HG02884 (cell line): Measurements from ENCODE around the gene PRR20G.
"Not testable (repeated sequence)": the region's sequence is repeated elsewhere in the genome, so short reads cannot be mapped to it uniquely, and the experiment has no call there.

ENCODE experiments used
- ATAC-seq: cut with Tn5 transposase; IDR thresholded peaks from one replicate; pipeline ENCODE4 v1.9.1; 2021; ENCODE audit warnings: mild to moderate bottlenecking, moderate library complexity; ENCODE audit not compliant: unreplicated experiment

PRR20G gene

GRCh38 chr3:127304121-127304744 is 16.4 kb upstream of the PRR20G start:
- ATAC-seq, result no peak

GRCh38 chr3:127299276-127299675 is 11.4 kb upstream of the PRR20G start:
- no peak for ATAC-seq

DNA sequence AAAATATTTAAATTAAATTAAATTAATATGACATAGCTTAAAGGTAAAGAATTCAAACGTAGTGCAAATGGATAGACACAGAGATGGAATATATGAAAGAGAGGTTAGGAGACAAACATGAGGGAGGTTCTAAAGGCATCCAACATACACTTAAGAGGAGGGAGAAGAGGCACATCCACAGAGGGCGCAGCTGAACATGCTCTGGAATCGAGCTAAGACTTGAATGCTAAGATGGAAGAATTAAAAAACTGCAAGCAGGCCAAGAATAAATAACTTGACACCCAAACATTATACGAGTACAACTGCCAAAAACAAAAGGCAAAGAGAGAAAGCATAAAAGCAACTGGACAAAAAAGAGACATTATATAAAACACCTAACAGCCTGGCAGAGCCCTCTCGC is 9.1 kb upstream of the PRR20G start:
- no peak for ATAC-seq

DNA sequence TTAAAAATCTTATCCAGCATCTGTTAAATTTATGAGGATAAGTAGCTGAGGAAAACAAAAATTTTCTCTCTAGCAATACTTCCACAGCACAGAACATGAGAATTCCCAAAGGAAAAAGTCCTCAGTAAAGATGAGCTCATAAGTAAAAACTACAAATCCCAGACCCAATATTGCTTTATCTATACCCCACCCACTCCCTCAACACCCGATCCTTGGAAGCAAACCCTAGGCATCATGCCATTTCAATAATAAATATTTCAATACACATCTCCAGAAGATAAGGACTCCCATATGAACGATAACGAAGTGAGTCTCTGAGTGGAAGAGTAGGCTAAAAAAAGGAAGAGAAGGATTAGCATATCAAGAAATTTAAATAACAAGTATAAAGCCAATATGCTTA is 8.3 kb upstream of the PRR20G start:
- no peak for ATAC-seq

DNA sequence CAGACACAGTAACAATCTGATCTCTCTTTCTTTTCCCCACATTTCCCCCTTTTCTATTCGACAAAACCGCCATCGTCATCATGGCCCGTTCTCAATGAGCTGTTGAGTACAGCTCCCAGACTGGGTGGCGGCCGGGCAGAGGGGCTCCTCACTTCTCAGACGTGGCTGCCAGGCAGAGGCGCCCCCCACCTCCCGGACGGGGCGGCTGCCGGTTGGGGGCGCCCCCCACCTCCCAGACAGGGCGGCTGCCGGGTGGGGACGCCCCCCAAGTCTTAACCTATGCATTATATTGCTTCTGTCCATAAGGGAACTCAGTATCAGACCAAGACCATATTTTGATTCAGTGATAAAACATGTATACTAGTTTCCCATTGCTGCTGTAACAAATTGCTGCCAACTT is 5.8 kb upstream of the PRR20G start:
- ATAC-seq, result not testable (repeated sequence)

DNA sequence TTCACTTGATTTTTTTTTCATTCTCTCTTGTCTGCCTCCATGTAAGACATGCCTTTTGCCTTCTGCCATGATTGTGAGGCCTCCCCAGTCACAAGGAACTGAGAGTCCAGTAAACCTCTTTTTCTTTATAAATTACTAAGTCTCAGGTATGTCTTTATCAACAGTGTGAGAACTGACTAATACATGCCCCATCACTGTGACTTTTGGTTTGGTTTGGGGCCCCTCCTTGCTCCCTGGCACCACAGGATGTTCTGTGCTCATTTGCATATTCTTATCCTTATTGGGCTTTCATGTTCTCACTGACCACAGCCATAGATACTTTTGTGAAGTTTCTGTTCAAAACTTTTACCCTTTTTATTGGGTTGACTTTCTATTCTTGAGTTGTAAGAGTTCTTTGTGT is 3.8 kb upstream of the PRR20G start:
- ATAC-seq, result no peak

DNA sequence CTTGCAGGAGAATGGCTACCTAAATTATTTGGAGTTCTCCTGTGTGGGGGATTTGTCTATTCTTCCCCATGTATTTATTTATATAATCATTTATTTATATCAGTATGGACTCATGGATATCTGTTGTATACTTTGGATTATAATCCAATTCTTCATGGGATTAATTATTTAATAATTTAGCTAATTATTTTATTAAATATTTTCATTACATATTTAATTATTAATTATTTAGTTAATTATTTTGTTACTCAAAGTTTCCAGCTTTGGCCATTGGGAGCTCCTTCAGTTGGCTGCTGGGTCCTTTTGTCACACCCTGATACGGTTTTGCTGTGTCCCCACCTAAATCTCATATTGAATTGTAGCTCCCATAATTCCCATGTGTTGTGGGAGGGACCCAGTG is 3.3 kb upstream of the PRR20G start:
- no peak for ATAC-seq

GRCh38 chr3:127289706-127290575 is 2.1 kb upstream of the PRR20G start:
- no peak for ATAC-seq

DNA sequence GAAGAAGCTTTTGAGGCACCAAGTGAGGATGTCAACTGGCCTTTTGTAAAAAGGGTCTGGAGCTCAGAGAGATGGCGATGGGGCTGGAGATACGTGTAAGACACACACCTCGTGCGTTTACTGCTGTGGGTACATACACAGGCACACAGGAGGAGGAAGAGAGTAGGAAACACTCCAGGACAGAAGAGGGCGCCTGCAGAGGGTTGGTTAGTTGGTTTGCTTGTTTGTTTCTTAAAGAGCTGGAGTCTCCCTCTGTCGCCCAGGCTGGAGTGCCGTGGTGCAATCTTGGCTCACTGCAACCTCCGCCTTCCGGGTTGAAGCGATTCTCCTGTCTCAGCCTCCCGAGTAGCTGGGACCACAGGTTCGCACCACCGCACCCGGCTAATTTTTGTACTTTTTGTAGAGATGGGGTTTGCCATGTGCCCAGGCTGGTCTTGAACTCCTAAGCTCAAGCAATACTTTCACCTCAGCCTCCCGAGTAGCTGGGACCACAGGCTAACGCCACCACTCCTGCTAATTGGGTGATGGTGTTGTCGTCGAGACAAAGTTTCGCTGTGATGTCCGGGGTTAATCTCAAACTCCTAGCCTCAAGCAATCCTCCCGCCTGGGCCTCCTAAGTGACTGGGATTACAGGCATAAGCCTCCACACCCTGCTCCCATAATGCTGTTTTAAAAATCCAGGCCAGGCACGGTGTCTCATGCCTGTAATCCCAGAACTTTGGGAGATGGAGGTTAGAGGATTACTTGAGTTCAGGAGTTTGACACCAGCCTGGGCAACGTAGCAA is 1.3 kb upstream of the PRR20G start:
- ATAC-seq, result no peak

- ATAC-seq, result no peak
These were observed 497 bp upstream of the PRR20G start for GRCh38 chr3:127288343-127288742.

DNA sequence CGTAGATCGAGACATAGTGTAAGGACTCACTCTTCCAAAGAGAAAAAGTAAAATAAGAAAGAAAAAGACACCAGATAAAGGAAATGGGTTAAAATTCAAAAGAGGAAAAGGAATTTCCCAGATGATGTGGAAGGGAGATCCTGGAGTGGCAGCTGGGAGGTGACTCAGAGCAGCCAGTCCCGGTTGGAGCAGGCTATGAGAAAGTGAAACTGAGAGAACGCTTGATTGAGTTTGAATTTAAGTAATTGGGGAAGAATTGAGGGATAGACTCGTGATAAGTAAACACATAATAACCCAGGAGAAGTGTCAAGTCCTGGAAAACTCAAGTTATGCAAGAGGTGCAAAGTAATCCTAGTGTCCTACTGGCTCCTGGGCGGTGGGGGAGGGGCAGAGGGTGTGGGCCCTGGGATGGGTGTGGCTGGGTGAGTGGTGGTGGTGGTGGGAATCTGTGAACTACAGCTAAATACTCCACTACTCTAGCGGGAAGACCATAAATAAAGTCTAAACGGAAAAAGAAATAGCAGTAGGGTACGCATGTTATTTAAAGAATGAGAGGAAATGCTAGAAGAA is 1.2 kb downstream of the PRR20G start:
- ATAC-seq, result no peak

DNA sequence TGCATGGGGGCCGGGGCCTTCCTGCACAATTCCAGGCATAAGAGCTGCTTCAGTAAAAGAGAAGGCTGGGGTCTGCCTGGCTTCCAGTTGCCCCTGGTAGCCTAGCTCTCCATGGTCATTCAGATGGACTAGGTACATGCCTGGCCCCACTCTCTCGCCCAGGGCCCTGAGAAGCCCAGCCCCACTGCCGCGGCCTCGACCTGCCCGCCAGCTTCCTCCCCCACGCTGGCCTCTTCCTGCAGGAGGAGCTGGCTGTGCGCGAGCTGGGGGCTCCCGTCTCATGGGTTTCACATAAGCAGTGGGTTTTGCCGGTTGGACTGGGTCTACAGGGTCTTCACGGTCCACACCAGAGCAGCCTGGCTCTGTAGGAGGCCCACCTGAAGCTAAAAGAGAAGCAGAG is 3.6 kb downstream of the PRR20G start:
- ATAC-seq, result no peak

DNA sequence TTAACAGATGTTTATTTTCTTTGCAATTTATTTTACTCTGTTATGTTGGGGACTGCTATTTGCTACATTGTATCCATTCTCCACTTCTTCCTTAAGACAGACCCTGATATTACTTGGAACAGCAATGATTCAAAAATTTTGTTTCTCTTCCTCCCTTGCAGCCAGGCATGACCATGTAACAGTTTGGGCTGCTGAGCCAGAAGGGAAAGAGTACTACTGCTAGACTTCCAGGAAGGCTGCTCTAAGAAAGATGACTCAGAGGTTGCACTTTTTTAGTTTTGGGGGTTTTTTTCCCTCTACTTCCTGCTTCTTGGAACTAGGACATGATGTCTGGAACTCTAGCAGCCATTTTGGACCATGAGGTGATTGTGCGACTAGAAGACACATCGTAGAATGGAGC is 10.3 kb downstream of the PRR20G start:
- ATAC-seq, result no peak

- ATAC-seq, result no peak
These were observed 10.9 kb downstream of the PRR20G start for GRCh38 chr3:127276995-127277394.

DNA sequence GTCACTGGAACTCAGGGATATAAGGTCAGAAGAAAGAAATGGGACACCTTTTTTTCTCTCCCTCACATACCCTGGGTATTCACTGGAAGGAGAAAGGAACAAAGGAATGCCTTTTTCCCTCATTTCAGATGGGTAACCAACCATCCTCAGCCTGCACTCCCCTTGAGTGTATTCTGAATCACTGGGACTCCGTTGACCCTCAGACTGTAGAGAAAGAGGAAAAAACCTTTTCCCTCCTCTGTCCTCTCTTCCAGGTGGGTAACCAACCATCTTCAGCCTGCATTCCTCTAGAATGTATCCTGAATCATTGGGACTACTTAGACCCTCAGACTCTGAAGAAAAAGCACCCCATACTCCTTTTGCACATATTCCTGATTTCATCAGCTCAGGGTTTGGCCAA is 11.4 kb downstream of the PRR20G start:
- ATAC-seq, result no peak

DNA sequence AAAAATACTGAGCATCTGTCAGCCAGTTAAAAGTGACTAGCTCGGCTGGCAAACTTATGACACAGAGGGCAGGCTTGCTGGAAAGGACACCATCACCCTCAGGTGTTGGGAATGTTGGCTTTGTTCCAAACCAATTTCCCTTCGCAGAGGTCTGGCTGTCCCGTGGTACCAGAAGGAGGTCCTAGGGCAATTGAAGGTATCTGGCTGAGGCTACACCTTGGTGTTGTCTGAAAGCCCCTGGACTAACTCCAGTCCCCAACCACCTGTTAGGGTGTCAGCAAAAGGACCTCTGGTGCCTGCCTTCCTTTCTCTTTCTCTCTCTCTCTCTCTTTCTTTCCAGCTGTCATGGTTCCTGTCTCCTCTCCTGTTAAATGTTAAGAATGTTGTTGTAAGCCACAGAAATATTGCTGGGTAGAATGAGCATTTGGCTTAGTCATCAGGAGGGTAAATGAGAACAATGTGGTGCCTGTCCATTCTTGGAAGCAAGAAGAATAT is 12.5 kb downstream of the PRR20G start:
- ATAC-seq, result no peak

DNA sequence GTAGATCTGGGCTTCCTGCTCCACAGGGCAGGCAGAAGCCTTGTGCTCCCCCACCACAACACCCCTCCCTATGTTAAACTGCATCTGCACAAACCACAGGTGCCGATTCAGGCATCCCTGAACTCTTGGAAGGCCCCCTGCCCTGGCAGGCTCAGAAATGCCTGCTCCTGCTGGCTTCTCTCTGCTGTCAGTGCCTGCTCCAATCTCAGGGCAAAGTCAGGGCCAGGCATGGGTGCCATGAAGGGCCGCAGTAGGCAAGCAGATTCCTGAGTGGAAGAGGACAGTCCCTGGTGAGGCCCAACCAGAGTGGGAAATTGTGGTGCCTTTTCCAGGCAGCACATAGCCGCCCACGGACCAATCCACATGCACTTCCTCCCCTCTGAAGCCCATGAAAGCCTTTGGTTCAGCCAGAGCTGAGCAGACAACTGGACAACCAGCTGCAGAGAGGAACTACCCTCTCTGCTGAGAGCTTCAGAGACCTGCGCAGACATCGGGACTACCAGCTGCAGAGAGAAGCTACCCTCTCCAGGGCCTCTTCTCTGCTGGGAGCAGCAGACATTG is 13.6 kb downstream of the PRR20G start:
- ATAC-seq, result no peak

- no peak for ATAC-seq
These were observed 14.6 kb downstream of the PRR20G start for GRCh38 chr3:127273206-127273605.

- ATAC-seq, result no peak
These were observed 21.7 kb downstream of the PRR20G start for GRCh38 chr3:127266186-127266585.

- ATAC-seq, result no peak
These were observed 22.3 kb downstream of the PRR20G start for GRCh38 chr3:127265581-127265981.
